KOPT-K1 (cell line): ENCODE results near the gene POT1.
"Not testable (repeated sequence)": the region's sequence is repeated elsewhere in the genome, so short reads cannot be mapped to it uniquely, and the experiment has no call there.

ENCODE experiments used
- H3K27ac ChIP-seq: fragments of 200-600 bp; sonication (generic); 2 replicates; pipeline ENCODE4 v1.5.1; 2016; ENCODE audit warnings: antibody characterized with exemption, mild to moderate bottlenecking, low read depth, low read length; ENCODE audit not compliant: poor library complexity, severe bottlenecking
- H3K36me3 ChIP-seq: fragments of 200-600 bp; sonication (generic); 2 replicates; pipeline ENCODE4 v1.5.1; 2017; ENCODE audit warnings: antibody characterized with exemption, mild to moderate bottlenecking, low read length, moderate library complexity; ENCODE audit not compliant: insufficient read depth
- H3K9me3 ChIP-seq: fragments of 200-600 bp; sonication (generic); 2 replicates; pipeline ENCODE4 v1.5.1; 2017; ENCODE audit warnings: antibody characterized with exemption, low read length, mild to moderate bottlenecking; ENCODE audit not compliant: insufficient read depth, poor library complexity, severe bottlenecking

POT1 gene

GRCh38 chr7:124929467-124930172 lies at the start of gene POT1:
Gene POT1, minus strand, starts transcription at chr7:124929825. Its CDS starts 32,652 bp downstream, at chr7:124897173.
- H3K9me3 ChIP-seq, result no peaks in the 10 kb centered on the region
- H3K36me3 ChIP-seq, result peaks cover 18% of the 10 kb centered on the region; the same call in 1 of the 2 replicates
- H3K27ac ChIP-seq, result peak within 1 kb of the TSS; percentile 67

- H3K27ac ChIP-seq, H3K36me3 ChIP-seq, H3K9me3 ChIP-seq: not testable (repeated sequence)
Observed at GRCh38 chr7:124975131-124975530, 45.5 kb upstream of the POT1 start.

GRCh38 chr7:124965553-124965952 lies 35.9 kb upstream of the POT1 start:
- Histone ChIP-seq H3K36me3 (no peaks in the 10 kb centered on the region), H3K9me3 (no peaks in the 10 kb centered on the region), H3K27ac (no peak overlapping the region)

- no peak overlapping the region for H3K27ac ChIP-seq
- H3K36me3 ChIP-seq, result no peaks in the 10 kb centered on the region
- peaks cover 12% of the 10 kb centered on the region for H3K9me3 ChIP-seq
Observed at GRCh38 chr7:124959676-124960075, 30.1 kb upstream of the POT1 start.

- peaks cover 12% of the 10 kb centered on the region for H3K9me3 ChIP-seq
- H3K36me3 ChIP-seq, H3K27ac ChIP-seq: not testable (repeated sequence)
Observed at GRCh38 chr7:124957952-124958351, 28.3 kb upstream of the POT1 start.

- Histone ChIP-seq H3K27ac (no peak overlapping the region), H3K9me3 (peaks cover 12% of the 10 kb centered on the region), H3K36me3 (no peaks in the 10 kb centered on the region)
Observed at GRCh38 chr7:124956160-124956559, 26.5 kb upstream of the POT1 start.

- Histone ChIP-seq H3K27ac (no peak overlapping the region), H3K9me3 (peaks cover 12% of the 10 kb centered on the region), H3K36me3 (no peaks in the 10 kb centered on the region)
Observed at GRCh38 chr7:124954790-124955189, 25.2 kb upstream of the POT1 start.

GRCh38 chr7:124945680-124946079 lies 16.1 kb upstream of the POT1 start:
- no peak overlapping the region for H3K27ac ChIP-seq
- H3K36me3 ChIP-seq, result no peaks in the 10 kb centered on the region
- H3K9me3 ChIP-seq, result no peaks in the 10 kb centered on the region

- Histone ChIP-seq H3K9me3 (no peaks in the 10 kb centered on the region), H3K36me3 (no peaks in the 10 kb centered on the region), H3K27ac (no peak overlapping the region)
Observed at GRCh38 chr7:124943472-124943871, 13.8 kb upstream of the POT1 start.

- Histone ChIP-seq H3K36me3 (no peaks in the 10 kb centered on the region), H3K27ac (no peak overlapping the region), H3K9me3 (no peaks in the 10 kb centered on the region)
Observed at GRCh38 chr7:124942399-124942798, 12.8 kb upstream of the POT1 start.

GRCh38 chr7:124940306-124940705 lies 10.7 kb upstream of the POT1 start:
- no peaks in the 10 kb centered on the region for H3K9me3 ChIP-seq
- no peaks in the 10 kb centered on the region for H3K36me3 ChIP-seq
- no peak overlapping the region for H3K27ac ChIP-seq

- H3K36me3 ChIP-seq, result no peaks in the 10 kb centered on the region
- no peaks in the 10 kb centered on the region for H3K9me3 ChIP-seq
Observed at GRCh38 chr7:124938128-124938527, 8.5 kb upstream of the POT1 start.

GRCh38 chr7:124937076-124937475 lies 7.5 kb upstream of the POT1 start:
- Histone ChIP-seq H3K27ac (no peak overlapping the region), H3K9me3 (no peaks in the 10 kb centered on the region), H3K36me3 (no peaks in the 10 kb centered on the region)

More at GRCh38 chr7:124938128-124938527, 8.5 kb upstream of the POT1 start:
- no peak overlapping the region for H3K27ac ChIP-seq

GRCh38 chr7:124934841-124935240 lies 5.2 kb upstream of the POT1 start:
- no peak overlapping the region for H3K27ac ChIP-seq
- H3K36me3 ChIP-seq, result no peaks in the 10 kb centered on the region
- H3K9me3 ChIP-seq, result no peaks in the 10 kb centered on the region

GRCh38 chr7:124930655-124931597 lies 1.3 kb upstream of the POT1 start:
- peaks cover 14% of the 10 kb centered on the region; the same call in 1 of the 2 replicates for H3K36me3 ChIP-seq
- no peak overlapping the region for H3K27ac ChIP-seq
- H3K9me3 ChIP-seq, result no peaks in the 10 kb centered on the region
